GM12873 (cell line): ENCODE measurements around the gene ZNF554.

Experiments used
- TF ChIP-seq, protein P1 (sequence below): IDR thresholded peaks from 2 replicates; pipeline ENCODE4 v1.5.1; 2012; ENCODE audit warnings: low read depth, mild to moderate bottlenecking, moderate library complexity, low read length, control low read depth; ENCODE audit not compliant: insufficient read depth; ENCODE audit errors: missing control alignments

The ZNF554 gene

DNA sequence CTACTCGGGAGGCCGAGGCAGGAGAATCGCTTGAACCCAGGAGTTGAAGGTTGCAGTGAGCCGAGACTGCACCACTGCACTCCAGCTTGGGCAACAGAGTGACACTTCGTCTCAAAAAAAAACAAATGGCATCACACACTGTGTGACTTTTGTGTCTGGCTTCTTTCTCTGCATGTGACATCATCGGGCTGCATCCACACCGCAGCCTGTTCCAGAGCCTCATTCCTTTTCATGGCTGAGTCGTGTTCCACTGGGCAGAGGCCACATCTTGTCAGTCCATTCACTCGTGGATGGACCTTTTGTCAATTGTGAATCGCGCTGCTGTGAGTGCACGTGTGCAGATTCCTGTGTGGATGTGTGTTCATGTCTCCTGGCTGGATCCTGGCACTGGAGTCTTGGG lies 26.1 kb upstream of the ZNF554 start:
- TF ChIP-seq, protein P1, sequence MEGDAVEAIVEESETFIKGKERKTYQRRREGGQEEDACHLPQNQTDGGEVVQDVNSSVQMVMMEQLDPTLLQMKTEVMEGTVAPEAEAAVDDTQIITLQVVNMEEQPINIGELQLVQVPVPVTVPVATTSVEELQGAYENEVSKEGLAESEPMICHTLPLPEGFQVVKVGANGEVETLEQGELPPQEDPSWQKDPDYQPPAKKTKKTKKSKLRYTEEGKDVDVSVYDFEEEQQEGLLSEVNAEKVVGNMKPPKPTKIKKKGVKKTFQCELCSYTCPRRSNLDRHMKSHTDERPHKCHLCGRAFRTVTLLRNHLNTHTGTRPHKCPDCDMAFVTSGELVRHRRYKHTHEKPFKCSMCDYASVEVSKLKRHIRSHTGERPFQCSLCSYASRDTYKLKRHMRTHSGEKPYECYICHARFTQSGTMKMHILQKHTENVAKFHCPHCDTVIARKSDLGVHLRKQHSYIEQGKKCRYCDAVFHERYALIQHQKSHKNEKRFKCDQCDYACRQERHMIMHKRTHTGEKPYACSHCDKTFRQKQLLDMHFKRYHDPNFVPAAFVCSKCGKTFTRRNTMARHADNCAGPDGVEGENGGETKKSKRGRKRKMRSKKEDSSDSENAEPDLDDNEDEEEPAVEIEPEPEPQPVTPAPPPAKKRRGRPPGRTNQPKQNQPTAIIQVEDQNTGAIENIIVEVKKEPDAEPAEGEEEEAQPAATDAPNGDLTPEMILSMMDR = no peak

GRCh38 chr19:2795827-2796658 lies 23.6 kb upstream of the ZNF554 start:
- TF ChIP-seq, protein P1 = no peak

DNA sequence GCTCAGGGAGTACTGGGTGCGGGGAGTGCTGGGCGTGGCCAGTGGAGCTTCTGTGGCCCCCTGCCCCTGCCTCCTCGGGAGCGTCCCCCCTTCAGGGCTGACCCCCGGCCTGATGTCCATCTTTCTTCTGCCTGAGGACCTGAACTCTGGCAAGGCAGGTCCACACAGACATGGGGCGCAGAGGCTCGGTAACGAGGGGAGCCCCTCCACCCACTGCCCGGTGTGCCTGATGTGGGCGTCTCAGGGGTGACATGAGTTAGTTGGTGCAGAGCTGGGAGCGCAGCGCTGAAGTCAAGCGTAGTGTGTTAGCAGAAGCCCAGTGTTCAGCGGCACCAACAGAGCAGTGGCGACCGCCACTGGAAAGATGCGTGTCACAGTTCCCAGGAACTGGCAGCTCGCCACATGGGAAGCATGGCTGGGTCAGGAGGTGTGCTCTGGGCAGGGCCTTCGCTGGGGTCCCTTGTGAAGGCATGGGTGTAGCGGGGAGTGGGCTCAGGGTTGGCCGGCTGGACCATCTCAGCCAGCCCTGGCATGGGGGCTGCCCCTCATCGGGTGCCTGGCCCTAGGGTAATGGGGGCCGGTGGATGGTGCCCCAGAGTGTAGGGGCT lies 22.9 kb upstream of the ZNF554 start:
- TF ChIP-seq, protein P1 = no peak

GRCh38 chr19:2797280-2797679 lies 22.4 kb upstream of the ZNF554 start:
- TF ChIP-seq, protein P1 = no peak

DNA sequence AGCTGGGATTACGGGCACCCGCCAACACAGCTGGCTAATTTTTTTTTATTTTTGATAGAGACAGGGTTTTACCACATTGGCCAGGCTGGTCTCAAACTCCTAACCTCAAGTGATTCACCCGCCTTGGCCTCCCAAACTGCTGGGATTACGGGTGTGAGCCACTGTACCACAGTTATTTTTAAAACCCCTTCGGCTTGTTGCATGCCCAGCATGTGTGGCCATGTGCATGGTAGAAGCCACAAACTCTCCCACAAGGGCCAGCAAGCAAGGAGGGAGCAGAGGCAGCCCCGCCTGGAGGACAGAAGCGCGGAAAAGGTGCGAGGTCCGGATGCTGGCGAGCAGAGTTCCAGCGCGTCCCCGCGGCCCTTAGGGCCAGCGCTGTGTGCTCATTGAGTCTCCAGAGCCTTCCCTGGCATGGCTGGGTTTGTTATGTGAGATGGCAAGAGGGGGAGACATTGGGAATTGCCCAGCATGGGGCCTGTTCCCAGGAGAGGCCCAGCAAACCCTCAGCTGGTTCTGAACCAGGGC lies 21.4 kb upstream of the ZNF554 start:
- TF ChIP-seq, protein P1 = no peak

DNA sequence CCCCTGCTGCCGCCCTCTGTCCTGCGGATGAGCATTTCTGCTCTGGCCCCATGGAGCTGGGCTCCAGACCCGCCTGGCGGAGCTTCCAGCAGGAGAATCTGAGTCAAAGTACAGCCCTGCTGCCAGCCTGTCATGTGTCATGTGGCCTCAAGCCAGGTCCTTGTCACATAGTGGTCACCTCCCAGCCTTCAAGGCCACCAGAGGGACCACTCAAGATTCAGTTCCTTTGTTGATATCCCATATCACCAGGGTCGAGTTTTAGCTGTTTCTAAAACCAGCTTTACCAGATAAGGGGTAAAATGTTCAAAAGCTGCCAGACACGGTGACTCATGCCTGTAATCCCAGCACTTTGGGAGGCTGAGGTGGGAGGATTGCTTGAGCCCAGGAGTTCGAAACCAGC lies 20.9 kb upstream of the ZNF554 start:
- TF ChIP-seq, protein P1 = no peak

DNA sequence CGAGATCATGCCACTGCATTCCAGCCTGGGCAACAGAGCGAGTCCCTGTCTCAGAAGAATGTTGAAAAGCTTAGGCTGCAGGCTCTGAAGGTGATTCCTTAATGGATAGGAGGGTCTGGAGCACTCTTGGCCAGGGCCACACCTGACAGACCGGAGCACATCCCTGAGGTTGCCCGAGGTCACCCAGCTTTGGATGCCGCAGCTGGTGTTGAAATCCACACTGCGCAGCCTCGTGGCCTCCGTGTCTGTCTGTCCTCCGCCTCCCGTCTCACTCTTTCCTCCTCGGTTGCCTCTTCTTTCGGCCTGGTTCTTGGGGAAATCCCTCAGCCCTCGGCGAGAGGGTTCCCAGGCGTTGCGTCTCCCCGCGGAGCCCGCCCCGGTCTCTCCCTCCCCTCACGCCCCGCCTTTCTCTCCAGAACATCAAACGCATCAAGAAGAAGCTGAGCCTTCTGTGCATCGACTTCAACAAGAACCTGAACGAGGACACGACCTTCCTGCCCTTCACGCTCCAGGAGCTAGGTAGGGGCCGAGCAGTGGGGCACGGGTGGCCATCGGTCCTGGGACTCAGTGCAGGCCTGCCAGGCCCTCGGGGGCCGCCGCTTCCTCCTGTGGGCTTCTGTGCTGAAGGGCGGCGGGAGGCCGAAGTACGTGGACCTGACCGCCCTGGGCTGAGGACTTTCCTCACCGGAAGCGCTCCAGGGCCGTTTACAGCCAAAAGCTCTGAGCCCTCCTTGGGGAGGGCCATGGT lies 20.2 kb upstream of the ZNF554 start:
- TF ChIP-seq, protein P1 = no peak
